Keratinocyte (primary cell): Measurements from ENCODE around the gene SPEM3.

Source experiments
- EZH2 ChIP-seq: IDR thresholded peaks from one replicate; pipeline ENCODE4 v1.6.1; 2012; ENCODE audit warnings: inconsistent platforms, mild to moderate bottlenecking, low read length, moderate library complexity
- TF ChIP-seq, protein P1 (sequence below), 3 experiments: IDR thresholded peaks in 1 of 3; conservative IDR thresholded peaks in 1 of 3; optimal IDR thresholded peaks in 1 of 3; 2 replicates in 2 of 3; 3 replicates in 1 of 3; pipeline versions ENCODE3 to v1.5.1; 2011; ENCODE audit warnings: low read length in 3 of 3, mild to moderate bottlenecking in 3 of 3, moderate library complexity in 2 of 3, control low read depth in 1 of 3, inconsistent platforms in 1 of 3; ENCODE audit not compliant: insufficient read depth in 2 of 3; ENCODE audit errors: extremely low read depth in 1 of 3

DNA sequence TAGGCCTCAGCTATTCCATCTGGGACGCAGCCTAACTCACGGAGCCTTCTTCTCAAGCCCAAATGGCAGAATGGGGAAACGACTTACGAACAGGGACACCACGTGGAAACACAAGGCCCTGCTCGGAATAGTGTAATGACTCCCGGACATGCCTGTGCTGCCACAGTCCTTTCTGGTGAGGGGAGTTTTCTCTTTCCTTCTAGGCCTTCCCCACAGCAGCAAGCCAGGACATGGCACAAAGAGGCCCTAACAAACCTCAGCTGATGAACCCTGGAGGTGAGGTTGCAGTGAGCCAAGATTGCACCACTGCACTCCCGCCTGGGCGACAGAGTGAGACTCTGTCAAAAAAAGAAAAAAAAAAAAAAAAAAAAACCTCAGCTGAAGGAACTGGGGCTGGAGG lies 35.4 kb downstream of the SPEM3 start:
- TF ChIP-seq, protein P1, sequence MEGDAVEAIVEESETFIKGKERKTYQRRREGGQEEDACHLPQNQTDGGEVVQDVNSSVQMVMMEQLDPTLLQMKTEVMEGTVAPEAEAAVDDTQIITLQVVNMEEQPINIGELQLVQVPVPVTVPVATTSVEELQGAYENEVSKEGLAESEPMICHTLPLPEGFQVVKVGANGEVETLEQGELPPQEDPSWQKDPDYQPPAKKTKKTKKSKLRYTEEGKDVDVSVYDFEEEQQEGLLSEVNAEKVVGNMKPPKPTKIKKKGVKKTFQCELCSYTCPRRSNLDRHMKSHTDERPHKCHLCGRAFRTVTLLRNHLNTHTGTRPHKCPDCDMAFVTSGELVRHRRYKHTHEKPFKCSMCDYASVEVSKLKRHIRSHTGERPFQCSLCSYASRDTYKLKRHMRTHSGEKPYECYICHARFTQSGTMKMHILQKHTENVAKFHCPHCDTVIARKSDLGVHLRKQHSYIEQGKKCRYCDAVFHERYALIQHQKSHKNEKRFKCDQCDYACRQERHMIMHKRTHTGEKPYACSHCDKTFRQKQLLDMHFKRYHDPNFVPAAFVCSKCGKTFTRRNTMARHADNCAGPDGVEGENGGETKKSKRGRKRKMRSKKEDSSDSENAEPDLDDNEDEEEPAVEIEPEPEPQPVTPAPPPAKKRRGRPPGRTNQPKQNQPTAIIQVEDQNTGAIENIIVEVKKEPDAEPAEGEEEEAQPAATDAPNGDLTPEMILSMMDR (optimal IDR thresholded peaks at IDR 0.05 in 1 of 3, IDR thresholded peaks at IDR 0.05 in 1 of 3, conservative IDR thresholded peaks at IDR 0.05 in 1 of 3; ENCODE audit: extremely low read depth in 1 of 3, insufficient read depth in 2 of 3, low read length in 3 of 3) = peak in 1 of 3 experiments; percentile 25
- no peak for TF ChIP-seq EZH2
